Measurements from ENCODE around the gene HES2. TPM values are rescaled to one million over a fixed set of nuclear protein-coding genes. Genes with fewer than 3 reads are reported as not detected.

Gene HES2
- total and polyA plus RNA-seq, 2 experiments from 2014 or later = not detected

- DNase-seq (ENCODE audit: low read depth in 1 of 2, low spot score in 1 of 2) = no peak
- Histone ChIP-seq H3K36me3 (no peaks in the 10 kb centered on the region), H3K27ac (no peak overlapping the region), H3K9me3 (ENCODE audit: low read depth) (no peaks in the 10 kb centered on the region), H3K27me3 (peaks cover 68% of the 10 kb centered on the region), H3K4me1 (ENCODE audit: low read depth) (no peaks in the 10 kb centered on the region), H3K4me3 (no peak overlapping the region)
- no peak for TF ChIP-seq CTCF (IDR thresholded peaks at IDR 0.05; ENCODE audit: low read depth, low read length)
Measured at GRCh38 chr1:6426277-6426971, 6.7 kb upstream of the HES2 start.

GRCh38 chr1:6425658-6426057 lies 5.9 kb upstream of the HES2 start:
- DNase-seq (ENCODE audit: low read depth in 1 of 2, low spot score in 1 of 2) = no peak
- no peak for TF ChIP-seq CTCF (IDR thresholded peaks at IDR 0.05; ENCODE audit: low read depth, low read length)
- peaks cover 73% of the 10 kb centered on the region for H3K27me3 ChIP-seq
- no peaks in the 10 kb centered on the region for H3K36me3 ChIP-seq
- no peak overlapping the region for H3K4me3 ChIP-seq
- no peaks in the 10 kb centered on the region for H3K9me3 ChIP-seq (ENCODE audit: low read depth)
- no peak overlapping the region for H3K27ac ChIP-seq
- H3K4me1 ChIP-seq (ENCODE audit: low read depth) = no peaks in the 10 kb centered on the region

GRCh38 chr1:6424619-6425593 lies 5.2 kb upstream of the HES2 start, which contains the start of gene ESPN:
ESPN (plus strand) TSS chr1:6424776; CDS start chr1:6424956, 180 bp downstream.
- TF ChIP-seq CTCF (IDR thresholded peaks at IDR 0.05; ENCODE audit: low read depth, low read length) = no peak
- H3K4me1 ChIP-seq (ENCODE audit: low read depth) = peaks cover 1% of the 10 kb centered on the region
- no peak within 1 kb of the TSS for H3K4me3 ChIP-seq
- no peaks in the 10 kb centered on the region for H3K9me3 ChIP-seq (ENCODE audit: low read depth)
- no peaks in the 10 kb centered on the region for H3K36me3 ChIP-seq
- no peak within 1 kb of the TSS for H3K27ac ChIP-seq
- DNase-seq (ENCODE audit: low read depth in 1 of 2, low spot score in 1 of 2) = no peak
- peaks cover 80% of the 10 kb centered on the region for H3K27me3 ChIP-seq

GRCh38 chr1:6424000-6424565 lies 4.4 kb upstream of the HES2 start:
- Histone ChIP-seq H3K4me3 (no peak overlapping the region), H3K27me3 (peaks cover 88% of the 10 kb centered on the region), H3K9me3 (ENCODE audit: low read depth) (no peaks in the 10 kb centered on the region), H3K27ac (no peak overlapping the region), H3K36me3 (no peaks in the 10 kb centered on the region), H3K4me1 (ENCODE audit: low read depth) (peaks cover 2% of the 10 kb centered on the region)
- TF ChIP-seq CTCF (IDR thresholded peaks at IDR 0.05; ENCODE audit: low read depth, low read length) = no peak
- DNase-seq (ENCODE audit: low read depth in 1 of 2, low spot score in 1 of 2) = no peak

- TF ChIP-seq CTCF (IDR thresholded peaks at IDR 0.05; ENCODE audit: low read depth, low read length) = peak; percentile 83
- H3K27me3 ChIP-seq = peaks cover 95% of the 10 kb centered on the region
- H3K27ac ChIP-seq = no peak overlapping the region
- H3K9me3 ChIP-seq (ENCODE audit: low read depth) = no peaks in the 10 kb centered on the region
- no peaks in the 10 kb centered on the region for H3K36me3 ChIP-seq
- H3K4me3 ChIP-seq = no peak overlapping the region
- H3K4me1 ChIP-seq (ENCODE audit: low read depth) = peaks cover 2% of the 10 kb centered on the region
- peak; percentile 49 to 71 for DNase-seq (ENCODE audit: low read depth in 1 of 2, low spot score in 1 of 2)
Measured at GRCh38 chr1:6423321-6423999, 3.7 kb upstream of the HES2 start.
